ENCODE data around the gene FTO.

Gene FTO

DNA sequence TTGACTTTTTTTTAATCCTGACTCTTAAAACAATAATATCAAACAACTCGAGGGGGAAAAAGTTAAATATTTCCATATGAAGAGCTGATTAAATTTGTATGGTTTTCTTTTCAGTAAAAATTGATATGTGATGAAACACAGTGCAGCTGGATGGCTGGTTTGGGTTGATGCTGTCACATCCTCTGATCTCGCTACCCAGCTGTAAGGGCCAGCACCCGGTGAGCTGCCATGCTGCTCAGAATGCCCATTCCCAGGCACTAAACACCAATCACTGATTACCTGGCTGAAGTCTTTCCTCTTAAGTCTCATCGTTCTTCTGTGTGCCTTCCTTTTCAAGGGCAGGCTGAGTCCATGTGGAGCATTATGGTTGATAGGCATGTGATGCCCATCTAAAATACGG is 348.3 kb downstream of the FTO start:
- H3K4me3 ChIP-seq (ENCODE audit: low read depth in 1 of 2, low read length in 2 of 2), result no peak overlapping the region
- no peaks in the 10 kb centered on the region for H3K4me1 ChIP-seq (ENCODE audit: control insufficient read depth in 1 of 2, insufficient read depth in 2 of 2, low read length in 2 of 2)
- H3K27me3 ChIP-seq (ENCODE audit: low read depth, low read length), result no peaks in the 10 kb centered on the region
- H3K36me3 ChIP-seq (ENCODE audit: control insufficient read depth in 1 of 2, insufficient read depth in 2 of 2, low read length in 2 of 2), result no peaks in the 10 kb centered on the region
- peaks cover 0 to 5% of the 10 kb centered on the region in 2 donors for H3K9me3 ChIP-seq (ENCODE audit: control insufficient read depth in 1 of 2, low read length in 2 of 2)
- H3K27ac ChIP-seq (ENCODE audit: low read length), result no peak overlapping the region

DNA sequence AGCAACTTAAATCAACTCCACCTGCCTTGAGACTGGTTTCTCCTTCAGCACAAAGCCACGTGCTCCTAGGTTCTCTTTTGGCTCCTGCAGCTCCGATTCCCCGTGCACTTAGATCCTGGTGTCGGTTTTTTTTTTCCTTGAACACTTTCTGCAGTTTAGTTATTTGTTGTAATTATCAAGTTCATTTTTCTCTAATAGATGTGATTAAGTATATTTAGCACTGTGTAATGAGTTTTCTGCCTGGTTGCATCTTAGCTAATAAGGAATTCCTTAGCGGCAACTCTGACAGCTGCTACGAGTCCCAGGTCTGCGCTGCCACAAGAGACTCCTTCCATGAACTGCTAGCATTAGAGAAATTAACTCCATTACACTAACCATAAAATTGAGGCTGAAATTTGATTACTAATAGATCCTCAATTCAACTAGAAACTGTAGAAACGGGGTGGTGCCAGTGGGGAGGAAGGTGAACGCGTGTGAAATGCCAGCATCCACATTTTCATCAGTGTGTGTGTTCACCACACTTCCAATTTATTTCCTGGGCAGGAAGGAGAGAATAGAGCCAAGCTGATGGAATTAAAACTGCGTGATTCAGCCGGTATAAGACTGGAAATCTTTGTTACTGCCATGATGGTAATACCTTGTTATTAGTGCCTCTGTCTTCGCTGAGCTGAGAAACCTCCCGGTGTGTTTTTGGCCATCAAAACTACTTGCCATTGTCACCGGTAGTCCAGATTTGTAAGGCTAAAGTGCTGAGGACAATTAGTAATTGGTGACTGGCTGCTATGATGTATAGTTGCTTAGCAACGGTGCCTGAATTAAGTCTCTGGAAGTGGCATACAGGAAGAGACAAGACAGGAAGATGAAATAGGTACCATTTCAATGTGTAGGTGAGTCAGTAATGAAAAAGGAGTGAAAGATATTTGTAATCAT is 350.2 kb downstream of the FTO start:
- peaks cover 0 to 5% of the 10 kb centered on the region in 2 donors for H3K9me3 ChIP-seq (ENCODE audit: control insufficient read depth in 1 of 2, low read length in 2 of 2)
- no peak overlapping the region for H3K27ac ChIP-seq (ENCODE audit: low read length)
- no peaks in the 10 kb centered on the region for H3K27me3 ChIP-seq (ENCODE audit: low read depth, low read length)
- no peaks in the 10 kb centered on the region for H3K4me1 ChIP-seq (ENCODE audit: control insufficient read depth in 1 of 2, insufficient read depth in 2 of 2, low read length in 2 of 2)
- no peak overlapping the region for H3K4me3 ChIP-seq (ENCODE audit: low read depth in 1 of 2, low read length in 2 of 2)
- H3K36me3 ChIP-seq (ENCODE audit: control insufficient read depth in 1 of 2, insufficient read depth in 2 of 2, low read length in 2 of 2), result no peaks in the 10 kb centered on the region

DNA sequence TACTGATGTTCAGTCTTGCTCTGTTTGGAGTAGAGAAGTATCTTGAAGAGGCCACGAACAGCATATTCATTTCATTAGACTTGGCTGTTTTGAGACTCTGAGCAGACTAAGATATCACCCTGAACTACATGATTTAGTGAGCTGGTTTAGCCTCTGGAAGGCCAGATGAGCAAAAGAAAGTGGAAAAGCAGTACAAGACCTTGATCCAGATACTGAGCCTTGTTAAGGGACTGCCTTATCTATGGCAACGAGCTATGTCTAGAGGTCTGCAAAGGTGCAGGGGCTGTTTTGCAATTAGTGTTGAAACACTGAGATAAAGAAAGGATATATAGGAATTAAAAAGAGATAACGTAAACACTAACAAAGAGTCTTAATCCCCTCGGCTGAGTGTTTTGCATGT is 351.2 kb downstream of the FTO start:
- Histone ChIP-seq H3K4me1 (ENCODE audit: control insufficient read depth in 1 of 2, insufficient read depth in 2 of 2, low read length in 2 of 2) (no peaks in the 10 kb centered on the region), H3K9me3 (ENCODE audit: control insufficient read depth in 1 of 2, low read length in 2 of 2) (peaks cover 0 to 5% of the 10 kb centered on the region in 2 donors), H3K27ac (ENCODE audit: low read length) (no peak overlapping the region), H3K27me3 (ENCODE audit: low read depth, low read length) (no peaks in the 10 kb centered on the region), H3K36me3 (ENCODE audit: control insufficient read depth in 1 of 2, insufficient read depth in 2 of 2, low read length in 2 of 2) (no peaks in the 10 kb centered on the region), H3K4me3 (ENCODE audit: low read depth in 1 of 2, low read length in 2 of 2) (no peak overlapping the region)

DNA sequence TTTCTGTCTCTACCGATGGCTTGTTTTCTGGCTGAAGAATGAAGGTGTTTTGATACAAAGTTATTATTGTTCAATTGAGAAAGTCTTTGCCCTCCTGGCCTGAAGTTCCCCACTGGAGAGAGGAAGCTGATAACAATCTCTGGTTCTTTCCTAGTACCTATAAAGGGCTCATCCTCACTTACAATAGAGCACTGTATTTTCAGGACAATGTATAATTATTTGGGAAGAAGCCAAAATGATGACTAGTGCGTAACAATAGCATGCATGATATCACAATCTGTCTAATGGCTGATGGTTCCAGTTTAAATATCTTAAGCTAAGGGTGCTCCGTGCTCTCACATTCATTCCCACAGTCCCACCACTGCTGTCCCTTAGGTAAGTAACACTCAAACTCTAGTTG is 351.9 kb downstream of the FTO start:
- Histone ChIP-seq H3K27ac (ENCODE audit: low read length) (no peak overlapping the region), H3K27me3 (ENCODE audit: low read depth, low read length) (no peaks in the 10 kb centered on the region), H3K9me3 (ENCODE audit: control insufficient read depth in 1 of 2, low read length in 2 of 2) (peaks cover 0 to 5% of the 10 kb centered on the region in 2 donors), H3K4me1 (ENCODE audit: control insufficient read depth in 1 of 2, insufficient read depth in 2 of 2, low read length in 2 of 2) (no peaks in the 10 kb centered on the region), H3K4me3 (ENCODE audit: low read depth in 1 of 2, low read length in 2 of 2) (no peak overlapping the region), H3K36me3 (ENCODE audit: control insufficient read depth in 1 of 2, insufficient read depth in 2 of 2, low read length in 2 of 2) (no peaks in the 10 kb centered on the region)

DNA sequence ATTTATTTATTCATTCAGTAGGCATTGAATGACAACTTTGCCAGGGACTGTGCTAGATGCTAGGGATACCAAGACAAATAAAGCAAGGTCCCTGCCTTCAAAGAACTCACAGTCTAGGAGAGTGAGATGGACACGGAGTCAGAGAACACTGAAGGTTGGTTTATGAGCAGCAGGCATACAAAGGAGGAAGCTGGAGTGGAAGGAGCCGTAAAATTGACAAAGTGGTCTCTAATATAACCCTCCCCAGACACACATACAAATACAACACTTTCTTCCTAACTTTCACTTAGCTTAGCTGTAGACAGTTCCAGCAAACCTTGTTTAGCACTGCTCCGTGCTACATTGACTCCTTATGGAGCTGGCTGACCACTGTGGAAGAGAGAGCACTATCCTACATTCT is 353.0 kb downstream of the FTO start:
- Histone ChIP-seq H3K4me3 (ENCODE audit: low read depth in 1 of 2, low read length in 2 of 2) (no peak overlapping the region), H3K27me3 (ENCODE audit: low read depth, low read length) (no peaks in the 10 kb centered on the region), H3K27ac (ENCODE audit: low read length) (no peak overlapping the region), H3K9me3 (ENCODE audit: control insufficient read depth in 1 of 2, low read length in 2 of 2) (peaks cover 0 to 5% of the 10 kb centered on the region in 2 donors), H3K4me1 (ENCODE audit: control insufficient read depth in 1 of 2, insufficient read depth in 2 of 2, low read length in 2 of 2) (no peaks in the 10 kb centered on the region), H3K36me3 (ENCODE audit: control insufficient read depth in 1 of 2, insufficient read depth in 2 of 2, low read length in 2 of 2) (no peaks in the 10 kb centered on the region)

DNA sequence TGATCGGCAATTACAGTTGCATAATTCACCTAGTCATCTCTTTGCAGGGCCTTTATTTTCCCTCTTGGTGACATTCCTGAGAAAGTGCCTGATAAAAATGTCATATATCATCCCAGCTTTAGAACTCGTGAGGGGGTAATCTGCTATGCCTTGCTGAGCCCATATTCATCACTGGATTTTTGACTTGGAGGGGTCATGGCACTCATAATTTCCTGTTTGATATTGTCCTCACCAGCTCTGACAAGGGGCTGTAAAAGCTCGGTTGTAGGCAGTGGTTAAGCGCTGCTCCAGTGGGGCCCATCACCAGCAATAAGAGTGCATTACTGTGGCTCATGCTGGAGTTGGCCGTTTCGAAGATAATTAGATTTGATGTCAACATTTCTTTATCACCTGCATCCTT is 355.4 kb downstream of the FTO start:
- no peaks in the 10 kb centered on the region for H3K36me3 ChIP-seq (ENCODE audit: control insufficient read depth in 1 of 2, insufficient read depth in 2 of 2, low read length in 2 of 2)
- no peaks in the 10 kb centered on the region for H3K4me1 ChIP-seq (ENCODE audit: control insufficient read depth in 1 of 2, insufficient read depth in 2 of 2, low read length in 2 of 2)
- peaks cover 0 to 5% of the 10 kb centered on the region in 2 donors for H3K9me3 ChIP-seq (ENCODE audit: control insufficient read depth in 1 of 2, low read length in 2 of 2)
- no peak overlapping the region for H3K4me3 ChIP-seq (ENCODE audit: low read depth in 1 of 2, low read length in 2 of 2)
- H3K27ac ChIP-seq (ENCODE audit: low read length), result no peak overlapping the region
- no peaks in the 10 kb centered on the region for H3K27me3 ChIP-seq (ENCODE audit: low read depth, low read length)

DNA sequence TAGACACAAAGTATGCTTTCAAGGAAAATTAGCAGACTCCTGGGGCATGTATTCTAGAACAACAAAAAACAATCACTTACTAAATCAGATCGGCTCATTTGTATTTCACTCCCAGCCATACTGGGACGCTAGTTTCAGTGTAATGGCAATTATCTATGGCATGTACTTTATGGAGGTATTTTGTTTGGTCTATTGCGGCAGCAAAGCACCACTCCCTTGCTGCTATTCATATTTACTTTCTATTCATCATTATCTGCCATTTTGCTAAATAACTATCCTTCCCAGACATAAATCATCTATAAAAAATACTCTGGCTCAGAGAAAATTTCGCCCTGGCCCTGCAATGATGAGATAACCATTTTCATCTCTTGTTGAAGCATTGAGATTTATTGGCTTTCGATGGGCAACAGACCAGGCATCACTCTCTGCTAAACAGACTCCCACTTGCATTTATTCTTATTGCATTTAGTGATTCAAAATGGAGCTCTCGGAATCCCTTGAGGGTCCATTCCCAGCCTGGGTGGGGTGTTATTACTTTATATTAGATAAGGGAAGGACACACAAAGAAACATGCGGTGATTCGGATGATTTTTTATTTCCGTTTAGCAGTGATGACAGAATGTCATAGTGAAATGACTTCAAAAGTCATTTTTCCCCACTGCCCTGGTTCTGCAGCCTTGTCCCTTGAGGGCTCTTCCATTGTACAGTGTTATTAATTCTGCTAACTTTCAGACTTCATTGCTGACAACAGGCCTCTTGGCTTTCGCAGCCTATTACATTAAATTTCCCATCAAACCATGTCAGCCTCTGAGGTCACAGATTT is 356.9 kb downstream of the FTO start:
- Histone ChIP-seq H3K9me3 (ENCODE audit: control insufficient read depth in 1 of 2, low read length in 2 of 2) (peaks cover 0 to 5% of the 10 kb centered on the region in 2 donors), H3K36me3 (ENCODE audit: control insufficient read depth in 1 of 2, insufficient read depth in 2 of 2, low read length in 2 of 2) (no peaks in the 10 kb centered on the region), H3K4me1 (ENCODE audit: control insufficient read depth in 1 of 2, insufficient read depth in 2 of 2, low read length in 2 of 2) (no peaks in the 10 kb centered on the region), H3K4me3 (ENCODE audit: low read depth in 1 of 2, low read length in 2 of 2) (no peak overlapping the region), H3K27me3 (ENCODE audit: low read depth, low read length) (no peaks in the 10 kb centered on the region), H3K27ac (ENCODE audit: low read length) (no peak overlapping the region)

DNA sequence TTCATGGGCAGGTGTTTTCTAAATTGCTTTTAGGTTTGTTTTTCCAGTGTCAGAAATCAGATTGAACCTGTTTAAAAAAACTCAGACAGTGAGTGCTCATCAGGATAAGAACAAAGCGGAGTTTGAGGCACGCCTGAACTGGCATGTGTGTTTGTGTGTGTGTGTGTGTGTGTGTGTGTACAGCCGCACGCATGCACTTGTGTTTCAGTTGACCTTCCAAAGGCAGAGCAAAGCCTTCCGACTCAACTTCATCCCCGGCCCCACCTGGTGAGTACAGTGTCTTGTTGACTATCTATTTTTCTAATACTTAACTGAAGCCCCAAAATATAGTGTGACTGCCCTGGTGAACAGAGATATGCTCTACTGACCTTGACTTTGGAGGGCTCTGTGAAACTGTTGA is 357.5 kb downstream of the FTO start:
- Histone ChIP-seq H3K27me3 (ENCODE audit: low read depth, low read length) (no peaks in the 10 kb centered on the region), H3K36me3 (ENCODE audit: control insufficient read depth in 1 of 2, insufficient read depth in 2 of 2, low read length in 2 of 2) (no peaks in the 10 kb centered on the region), H3K4me1 (ENCODE audit: control insufficient read depth in 1 of 2, insufficient read depth in 2 of 2, low read length in 2 of 2) (no peaks in the 10 kb centered on the region), H3K9me3 (ENCODE audit: control insufficient read depth in 1 of 2, low read length in 2 of 2) (peaks cover 0 to under 1% of the 10 kb centered on the region in 2 donors), H3K27ac (ENCODE audit: low read length) (no peak overlapping the region), H3K4me3 (ENCODE audit: low read depth in 1 of 2, low read length in 2 of 2) (no peak overlapping the region)

DNA sequence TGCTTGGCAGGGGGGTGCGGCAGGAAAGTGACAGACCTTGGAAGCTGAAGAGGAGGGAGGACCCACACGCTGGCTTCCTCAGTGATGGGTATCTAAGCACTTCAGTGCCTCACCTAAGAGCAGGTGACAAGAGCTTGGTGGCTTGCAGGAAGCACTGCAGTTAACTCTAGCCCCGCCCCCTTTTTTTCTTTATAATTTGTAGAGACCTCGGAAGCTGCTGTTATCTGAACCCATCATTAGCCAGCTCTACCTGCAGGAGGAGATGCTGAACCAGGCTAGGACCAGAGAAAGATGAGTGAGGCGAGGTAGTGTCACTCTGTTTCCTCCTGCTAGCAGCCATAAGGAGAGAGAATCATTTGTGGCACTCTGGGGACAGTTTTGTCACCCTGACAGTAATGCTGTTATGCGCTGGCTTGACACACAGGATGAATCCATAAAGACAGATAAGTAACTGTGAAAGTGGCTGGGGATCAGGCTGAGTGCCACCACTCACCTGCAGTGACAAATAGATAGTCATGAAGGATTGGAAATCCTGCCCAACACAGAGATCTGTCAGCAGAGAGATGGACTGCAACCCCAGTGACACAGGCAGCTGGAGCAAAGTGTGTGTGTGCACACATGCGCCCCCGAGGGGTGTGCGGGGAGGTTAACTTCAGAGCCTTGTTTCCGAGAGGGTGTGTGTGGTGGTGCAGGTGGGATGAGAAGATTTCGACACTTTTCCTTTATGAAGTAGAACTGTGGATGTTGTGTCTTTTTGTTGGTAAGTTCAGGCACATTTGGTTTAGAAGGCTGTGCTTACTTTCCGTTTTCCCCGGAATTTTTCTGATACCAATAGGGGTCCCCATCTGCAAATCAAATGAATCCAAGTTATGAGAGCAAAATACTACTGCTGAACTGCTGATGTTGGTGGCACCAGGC is 358.7 kb downstream of the FTO start:
- H3K4me3 ChIP-seq (ENCODE audit: low read depth in 1 of 2, low read length in 2 of 2), result no peak overlapping the region
- H3K27me3 ChIP-seq (ENCODE audit: low read depth, low read length), result no peaks in the 10 kb centered on the region
- H3K9me3 ChIP-seq (ENCODE audit: control insufficient read depth in 1 of 2, low read length in 2 of 2), result no peaks in the 10 kb centered on the region
- no peak overlapping the region for H3K27ac ChIP-seq (ENCODE audit: low read length)
- H3K36me3 ChIP-seq (ENCODE audit: control insufficient read depth in 1 of 2, insufficient read depth in 2 of 2, low read length in 2 of 2), result no peaks in the 10 kb centered on the region
- no peaks in the 10 kb centered on the region for H3K4me1 ChIP-seq (ENCODE audit: control insufficient read depth in 1 of 2, insufficient read depth in 2 of 2, low read length in 2 of 2)

DNA sequence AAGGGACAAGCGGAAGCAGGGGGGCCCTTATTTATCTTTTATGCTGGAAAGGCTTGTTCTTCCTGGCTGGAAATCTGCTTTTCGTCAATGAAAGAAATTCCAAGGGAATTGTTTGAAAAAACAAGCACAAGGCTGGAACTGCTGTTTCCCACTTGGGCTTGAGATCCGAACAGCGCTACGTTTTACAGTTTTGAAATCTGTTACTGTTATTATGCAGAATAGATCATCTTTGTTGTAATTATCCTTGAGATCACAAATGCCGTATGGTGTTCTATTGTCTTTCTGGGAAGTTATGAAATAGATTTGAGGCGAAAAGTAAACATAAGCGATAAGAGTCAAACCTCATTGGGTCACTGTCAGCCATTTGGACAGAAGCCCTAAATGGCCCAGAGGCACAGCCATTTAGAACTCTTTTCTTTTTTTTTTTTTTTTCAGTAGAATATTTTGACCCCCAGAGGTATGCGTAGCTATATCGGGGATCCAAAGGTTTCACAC is 359.4 kb downstream of the FTO start:
- Histone ChIP-seq H3K27ac (ENCODE audit: low read length) (no peak overlapping the region), H3K9me3 (ENCODE audit: control insufficient read depth in 1 of 2, low read length in 2 of 2) (no peaks in the 10 kb centered on the region), H3K4me3 (ENCODE audit: low read depth in 1 of 2, low read length in 2 of 2) (no peak overlapping the region)

More for the DNA sequence above, 359.4 kb downstream of the FTO start:
- no peaks in the 10 kb centered on the region for H3K36me3 ChIP-seq (ENCODE audit: control insufficient read depth in 1 of 2, insufficient read depth in 2 of 2, low read length in 2 of 2)
- no peaks in the 10 kb centered on the region for H3K4me1 ChIP-seq (ENCODE audit: control insufficient read depth in 1 of 2, insufficient read depth in 2 of 2, low read length in 2 of 2)
- no peaks in the 10 kb centered on the region for H3K27me3 ChIP-seq (ENCODE audit: low read depth, low read length)

All from muscle layer of duodenum (tissue), 2 donors.